GM12878 (cell line): ENCODE data around the gene GTF3A. TPM values are rescaled to one million over a fixed set of nuclear protein-coding genes. Genes with fewer than 3 reads are reported as not detected.
A peak's percentile ranks its signal among the peaks of the same experiment; 100 is the strongest.

Experiments used
- ATAC-seq: fragments of 200-7000 bp; cut with Tn5 transposase; 3 replicates; pipeline ENCODE4 v1.9.1; 2020; ENCODE audit warnings: mild to moderate bottlenecking, moderate library complexity
- BruUV-seq: library from RNA; stranded (reverse); fragments of 400-500 nt; replicated peaks from 2 replicates; lab custom pipeline; 2021; lab: Mats Ljungman, UMichigan
- CTCF ChIA-PET: fragments of 300-600 bp; sonication (Branson Sonifier 250); formaldehyde crosslinking; extraction: SDS; loops from one replicate; lab custom pipeline; 2021; ENCODE audit warnings: inconsistent platforms; lab: Yijun Ruan, JAX
- POLR2A ChIA-PET: fragments of 350-600 bp; formaldehyde crosslinking; extraction: SDS; loops from one replicate; lab custom pipeline; 2021; ENCODE audit warnings: inconsistent platforms; lab: Charles Lee
- RAD21 ChIA-PET: fragments of 300-600 bp; sonication (Branson Sonifier 250); formaldehyde crosslinking; loops from one replicate; lab custom pipeline; 2023; ENCODE audit warnings: antibody characterized with exemption; ENCODE audit not compliant: unreplicated experiment; lab: Charles Lee
- SMC1A ChIA-PET: fragments of 300-600 bp; sonication (Branson Sonifier 250); formaldehyde crosslinking; loops from one replicate; lab custom pipeline; 2023; ENCODE audit not compliant: unreplicated experiment, uncharacterized antibody; lab: Charles Lee
- DNase-seq: peaks from one replicate; pipeline ENCODE4 v3.0.0-alpha.2; 2011; ENCODE audit warnings: low read depth, low spot score
- FAIRE-seq: peaks from 3 replicates; lab custom pipeline; 2011; peaks lifted over from hg19 to GRCh38; lab: Jason Lieb, UNC
- H2AFZ ChIP-seq: 2 replicates; pipeline ENCODE4 v1.6.0; 2011; ENCODE audit warnings: low read depth, low read length, control low read depth; ENCODE audit not compliant: control insufficient read depth
- H3K27ac ChIP-seq: 2 replicates; pipeline ENCODE4 v1.5.1; 2011; ENCODE audit warnings: control low read depth; ENCODE audit not compliant: control insufficient read depth, insufficient read depth
- H3K27me3 ChIP-seq, 2 experiments: replicated peaks in 1 of 2; 2 replicates each; pipeline versions ENCODE4 v1.6.0 to v1.6.1; 2011; ENCODE audit warnings: low read length in 1 of 2; ENCODE audit not compliant: control insufficient read depth in 2 of 2, insufficient read depth in 2 of 2
- H3K36me3 ChIP-seq, 2 experiments: 2 replicates each; pipeline ENCODE4 v1.5.1; 2011; ENCODE audit warnings: low read length in 1 of 2; ENCODE audit not compliant: control insufficient read depth in 2 of 2, insufficient read depth in 2 of 2
- H3K4me1 ChIP-seq: 2 replicates; pipeline ENCODE4 v1.6.1; 2011; ENCODE audit warnings: mild to moderate bottlenecking, low read length, moderate library complexity, mixed read lengths; ENCODE audit not compliant: control insufficient read depth, insufficient read depth
- H3K4me2 ChIP-seq: 2 replicates; pipeline ENCODE4 v1.6.0; 2011; ENCODE audit warnings: control low read depth; ENCODE audit not compliant: control insufficient read depth, insufficient read depth
- H3K4me3 ChIP-seq: fragments of 200-600 bp; sonication (generic); 2 replicates; pipeline ENCODE4 v1.5.1; 2016
- H3K79me2 ChIP-seq: 2 replicates; pipeline ENCODE4 v1.6.0; 2011; ENCODE audit warnings: low read length; ENCODE audit not compliant: control insufficient read depth, insufficient read depth
- H3K9ac ChIP-seq: 2 replicates; pipeline ENCODE4 v1.8.0; 2011; ENCODE audit warnings: low read length, control low read depth, mixed read lengths; ENCODE audit not compliant: control insufficient read depth, insufficient read depth
- H3K9me3 ChIP-seq: replicated peaks from 3 replicates; pipeline ENCODE4 v1.5.1; 2011; ENCODE audit warnings: mild to moderate bottlenecking, low read length; ENCODE audit not compliant: control insufficient read depth, insufficient read depth
- H4K20me1 ChIP-seq: 2 replicates; pipeline ENCODE4 v1.6.0; 2011; ENCODE audit not compliant: control insufficient read depth, insufficient read depth
- BACH1 ChIP-seq: fragments of 450-650 bp; IDR thresholded peaks from 2 replicates; pipeline ENCODE4 v1.6.1; 2017; ENCODE audit warnings: mild to moderate bottlenecking, borderline replicate concordance
- CHD2 ChIP-seq: IDR thresholded peaks from 2 replicates; pipeline ENCODE4 v1.6.1; 2011; ENCODE audit warnings: low read depth, low read length, improper control_type of control experiment, borderline replicate concordance
- GATAD2B ChIP-seq: fragments of 450-650 bp; conservative IDR thresholded peaks from 2 replicates; pipeline ENCODE4 v1.6.1; 2017; ENCODE audit warnings: low read depth, mild to moderate bottlenecking, moderate library complexity
- IKZF1 ChIP-seq: fragments of 450-650 bp; conservative IDR thresholded peaks from 2 replicates; pipeline ENCODE4 v1.6.1; 2017; ENCODE audit warnings: antibody characterized with exemption, mild to moderate bottlenecking
- IRF5 ChIP-seq: fragments of 450-650 bp; IDR thresholded peaks from 2 replicates; pipeline ENCODE4 v1.6.1; 2017; ENCODE audit warnings: borderline replicate concordance
- MTA2 ChIP-seq: fragments of 450-650 bp; IDR thresholded peaks from 2 replicates; pipeline ENCODE4 v1.6.1; 2016; ENCODE audit warnings: low read depth, mild to moderate bottlenecking, moderate library complexity
- MXI1 ChIP-seq: fragments of 150-350 bp; IDR thresholded peaks from 2 replicates; pipeline ENCODE4 v1.6.1; 2011; ENCODE audit warnings: low read depth, mild to moderate bottlenecking, inconsistent platforms, low read length, improper control_type of control experiment
- MYB ChIP-seq: fragments of 150-350 bp; IDR thresholded peaks from 2 replicates; pipeline ENCODE4 v1.6.1; 2014; ENCODE audit warnings: mild to moderate bottlenecking, low read depth, low read length, borderline replicate concordance
- NBN ChIP-seq: fragments of 450-650 bp; IDR thresholded peaks from 2 replicates; pipeline ENCODE4 v1.6.1; 2016
- POLR2A ChIP-seq: IDR thresholded peaks from 2 replicates; pipeline ENCODE4 v1.6.1; 2011; ENCODE audit warnings: low read depth, mild to moderate bottlenecking, low read length
- RAD51 ChIP-seq: fragments of 450-650 bp; IDR thresholded peaks from 2 replicates; pipeline ENCODE4 v1.6.1; 2016; ENCODE audit warnings: moderate library complexity, mild to moderate bottlenecking, inconsistent platforms
- RB1 ChIP-seq: fragments of 450-650 bp; formaldehyde crosslinking; IDR thresholded peaks from 2 replicates; pipeline ENCODE4 v1.6.1; 2017; ENCODE audit warnings: mild to moderate bottlenecking, borderline replicate concordance
- RBBP5 ChIP-seq: fragments of 200-600 bp; sonication (generic); conservative IDR thresholded peaks from 2 replicates; pipeline ENCODE4 v1.6.1; 2016
- RUNX3 ChIP-seq: IDR thresholded peaks from 2 replicates; pipeline ENCODE4 v1.6.1; 2012; ENCODE audit warnings: low read length, inconsistent platforms
- SIX5 ChIP-seq: IDR thresholded peaks from 2 replicates; pipeline ENCODE4 v1.6.1; 2011; ENCODE audit warnings: mild to moderate bottlenecking, low read depth, low read length, moderate library complexity; ENCODE audit not compliant: severe bottlenecking
- ZNF384 ChIP-seq: IDR thresholded peaks from 2 replicates; pipeline ENCODE4 v1.6.1; 2012; ENCODE audit warnings: low read depth, mild to moderate bottlenecking, low read length, improper control_type of control experiment, borderline replicate concordance
- ZNF592 ChIP-seq: fragments of 450-650 bp; IDR thresholded peaks from 2 replicates; pipeline ENCODE4 v1.6.1; 2017; ENCODE audit warnings: mild to moderate bottlenecking, moderate library complexity
- WGBS: methylation state at CpG from one replicate; pipeline ENCODE4 v1.1.6; 2016; ENCODE audit warnings: low lambda C conversion rate; ENCODE audit not compliant: insufficient replicate concordance, insufficient coverage; ENCODE audit errors: missing lambda C conversion rate; 5-methylcytosine and 5-hydroxymethylcytosine counted together
- in situ Hi-C: fragments of 300-500 bp; cut with MboI; formaldehyde crosslinking; loops from 9 replicates; pipeline ENCODE4 v1.14.3; 2018; ENCODE audit warnings: mixed read lengths
- intact Hi-C: fragments of 100-400 bp; cut with micrococcal nuclease; formaldehyde crosslinking; loops from one replicate; pipeline ENCODE4 v1.14.2; 2022; ENCODE audit not compliant: unreplicated experiment
- polyA plus RNA-seq, 11 experiments: library from polyadenylated mRNA; depleted of rRNA in 4 of 11; unstranded in 6 of 11; stranded (reverse) in 5 of 11; fragments of >200 nt; fragmentation: Nextera tagmentation in 4 of 11; fragmentation: Illumina TruSeq in 1 of 11; extraction: Ambion mirVana in 4 of 11; extraction: Trizol in 1 of 11; gene quantifications; 1 replicate in 1 of 11; 2 replicates in 10 of 11; pipeline versions ENCODE4 v1.2.1 to v1.2.3, GENCODE V29; 2011 to 2016; ENCODE audit warnings: inconsistent platforms in 2 of 11, missing spikeins in 2 of 11, low read depth in 1 of 11
- total RNA-seq, 4 experiments: library from RNA; depleted of rRNA in 3 of 4; stranded (reverse); fragments of >200 nt in 3 of 4; fragmentation: Illumina TruSeq in 1 of 4; extraction: Trizol in 1 of 4; gene quantifications; 2 replicates each; pipeline versions ENCODE4 v1.2.1 to v1.2.3, GENCODE V29; 2013 to 2021

GTF3A gene
- total and polyA plus RNA-seq, 10 of the 15 experiments (the other 5 are each of a cell fraction or from before 2014, with no cell fraction given) = 74.2 to 524 (median 216) TPM

GRCh38 chr13:27425918-27426630 is 1.7 kb downstream of the GTF3A start:
- in situ Hi-C loops = no loop called here
- BruUV-seq = no TSS peak
- TF ChIP-seq NBN = 0 out of 2 replicates have a peak, but pooled peaks have one; percentile 57
- no peak for TF ChIP-seq RB1
- no peak for TF ChIP-seq BACH1
- no peak for TF ChIP-seq RAD51
- TF ChIP-seq IKZF1 = peak; percentile 75; the same call in 1 of the 2 replicates
- peak; percentile 70; the same call in 1 of the 2 replicates for TF ChIP-seq GATAD2B
- TF ChIP-seq RBBP5 = no peak
- no peak for TF ChIP-seq SIX5
- TF ChIP-seq MYB = no peak
- TF ChIP-seq IRF5 = no peak
- peak; percentile 89 for TF ChIP-seq RUNX3
- no peak for TF ChIP-seq ZNF384
- TF ChIP-seq POLR2A = no peak
- no peak for TF ChIP-seq MXI1
- TF ChIP-seq MTA2 = 0 out of 2 replicates have a peak, but pooled peaks have one; percentile 36
- TF ChIP-seq ZNF592 = no peak
- no peak for TF ChIP-seq CHD2

More at GRCh38 chr13:27425918-27426630, 1.7 kb downstream of the GTF3A start:
- ChIA-PET SMC1A (interaction anchor here (0.7 to 6.3 kb wide), 8 partner anchors 10 to 70 kb away, joined by 3 to 41 read pairs (median 4); partner anchors contain the start of gene MTIF3), CTCF (interaction anchor here (0.6 to 4.2 kb wide), 14 partner anchors 9 to 529 kb away, joined by 3 to 30 read pairs (median 3); partner anchors contain the start of genes LNX2, MTIF3 and RASL11A), RAD21 (interaction anchor here (0.6 to 5.4 kb wide), 9 partner anchors 13 to 400 kb away, joined by 3 to 32 read pairs (median 6); partner anchors contain the start of genes LNX2 and MTIF3), POLR2A (interaction anchor here (1.2 to 2.8 kb wide), 4 partner anchors 10 to 195 kb away, joined by 3 to 16 read pairs (median 7); partner anchors contain the start of gene MTIF3)
- DNase-seq = peak; percentile 68
- Histone ChIP-seq H3K9me3 (no peaks in the 10 kb centered on the region), H4K20me1 (peaks cover 8% of the 10 kb centered on the region), H3K27me3 (no peaks in the 10 kb centered on the region), H3K79me2 (peaks cover 34% of the 10 kb centered on the region), H3K4me2 (peak overlapping the region; percentile 96), H3K9ac (peak overlapping the region; percentile 85), H3K4me3 (peak overlapping the region; percentile 68), H3K27ac (peak overlapping the region; percentile 81), H3K4me1 (peaks cover 12% of the 10 kb centered on the region), H3K36me3 (peaks cover 10 to 16% of the 10 kb centered on the region in 2 experiments), H2AFZ (peak overlapping the region; percentile 46)
- intact Hi-C loops = loop anchor here (5.0 kb wide), 1 partner anchor 196 kb away; the partner anchor contains the start of genes LNX2 and POLR1D
- 2% methylated on average over 17 of the region's 17 CpGs for WGBS
- peak; percentile 85 for ATAC-seq
- FAIRE-seq = peak; percentile 92
